Heart left ventricle (tissue), 13 donors: Measurements from ENCODE around the gene TMEM43.
A peak's percentile ranks its signal among the peaks of the same experiment; 100 is the strongest.

ENCODE experiments used
- CTCF ChIP-seq, 12 donors: fragments of 200-600 bp; sonication (generic) in 4 of 12; IDR thresholded peaks; one replicate each; pipeline versions ENCODE4 v1.5.0 to v1.8.0; 2018 to 2022; ENCODE audit warnings: antibody characterized with exemption in 12 of 12, mild to moderate bottlenecking in 5 of 12
- POLR2A ChIP-seq, 2 donors: fragments of 450-650 bp; IDR thresholded peaks; one replicate each; pipeline ENCODE4 v1.6.1; 2017; ENCODE audit warnings: antibody characterized with exemption in 2 of 2, mild to moderate bottlenecking in 2 of 2, moderate library complexity in 2 of 2
- donor health status: ischemic (EF 13 %, LVEDD 7.1; RV severe dilation, severe dysfunction).
- donor health status: DM: no; HTN: yes; CAD: no.
- donor health status: DM: no; HTN: no; CAD: no.
- donor health status: ischemic (EF 25% LVEDD 6.9; RV normal size, moderate dysfunction).
- donor health status: ischemic (EF 25% LVEDD 5.7; RV mildly dilated, moderate dysfunction).
- donor health status: ischemic (EF 35%, LVEDD 5.7; RV mildly dilated, moderate dysfunction).
- donor health status: nonischemic (EF 11% LVEDD 7.7; RV severe dilation, severe dysfunction).
- donor health status: DM: yes; HTN: yes; CAD: no.
- donor health status: PGD.
- donor health status: ischemic (EF 29% LVEDD 5.4; RV normal size, mild dysfunction).
- donor health status: nonischemic (EF 23%, LVEDD 6.1; RV moderate dilation, normal function).

GRCh38 chr3:14152233-14152962, 27.5 kb downstream of the TMEM43 start:
- TF ChIP-seq CTCF (IDR thresholded peaks at IDR 0.05) (peak in 2 of 12 donors; percentile 4 to 19), POLR2A (IDR thresholded peaks at IDR 0.05) (no peak)
